Measurements from ENCODE around the gene MARVELD2. TPM values are rescaled to one million over a fixed set of nuclear protein-coding genes. Genes with fewer than 3 reads are reported as not detected.
A peak's percentile ranks its signal among the peaks of the same experiment; 100 is the strongest.

Gene MARVELD2
- total and polyA plus RNA-seq, 2 of the 13 experiments (the other 11 are each of a cell fraction or from before 2014, with no cell fraction given) = 11.1 to 15.4 TPM

DNA sequence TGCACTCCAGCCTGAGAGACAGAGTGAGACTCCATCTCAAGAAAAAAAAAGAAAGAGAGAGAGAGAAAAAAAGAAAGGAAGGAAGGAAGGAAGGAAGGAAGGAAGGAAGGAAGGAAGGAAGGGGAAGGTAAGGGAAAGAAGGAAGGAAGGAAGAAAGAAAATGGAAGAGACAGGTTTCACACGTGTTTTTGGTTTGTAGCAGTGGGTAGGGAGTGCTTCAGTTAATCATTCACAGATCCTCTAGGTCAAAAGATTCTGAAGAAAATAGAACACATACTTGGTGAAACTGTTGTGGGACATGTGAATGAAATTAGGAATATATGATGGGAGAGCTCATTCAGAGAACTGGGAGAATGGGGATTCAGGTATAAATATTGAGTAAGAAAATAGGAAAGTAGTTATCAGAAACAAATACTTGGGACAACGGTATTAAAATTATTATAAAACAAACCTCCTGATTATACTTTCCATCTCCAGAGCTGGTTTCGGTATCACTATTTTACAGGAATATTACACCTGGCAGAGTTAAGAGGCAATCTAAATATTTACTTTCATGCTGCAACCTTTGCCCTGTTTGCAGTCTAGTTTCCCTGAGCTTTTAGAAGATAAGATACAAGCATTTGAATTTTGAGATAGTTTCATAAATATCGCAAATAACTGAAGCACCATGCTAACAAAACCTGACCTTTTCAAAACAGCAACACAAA, 37.2 kb downstream of the MARVELD2 start (continued):
- TF ChIP-seq, protein P1, sequence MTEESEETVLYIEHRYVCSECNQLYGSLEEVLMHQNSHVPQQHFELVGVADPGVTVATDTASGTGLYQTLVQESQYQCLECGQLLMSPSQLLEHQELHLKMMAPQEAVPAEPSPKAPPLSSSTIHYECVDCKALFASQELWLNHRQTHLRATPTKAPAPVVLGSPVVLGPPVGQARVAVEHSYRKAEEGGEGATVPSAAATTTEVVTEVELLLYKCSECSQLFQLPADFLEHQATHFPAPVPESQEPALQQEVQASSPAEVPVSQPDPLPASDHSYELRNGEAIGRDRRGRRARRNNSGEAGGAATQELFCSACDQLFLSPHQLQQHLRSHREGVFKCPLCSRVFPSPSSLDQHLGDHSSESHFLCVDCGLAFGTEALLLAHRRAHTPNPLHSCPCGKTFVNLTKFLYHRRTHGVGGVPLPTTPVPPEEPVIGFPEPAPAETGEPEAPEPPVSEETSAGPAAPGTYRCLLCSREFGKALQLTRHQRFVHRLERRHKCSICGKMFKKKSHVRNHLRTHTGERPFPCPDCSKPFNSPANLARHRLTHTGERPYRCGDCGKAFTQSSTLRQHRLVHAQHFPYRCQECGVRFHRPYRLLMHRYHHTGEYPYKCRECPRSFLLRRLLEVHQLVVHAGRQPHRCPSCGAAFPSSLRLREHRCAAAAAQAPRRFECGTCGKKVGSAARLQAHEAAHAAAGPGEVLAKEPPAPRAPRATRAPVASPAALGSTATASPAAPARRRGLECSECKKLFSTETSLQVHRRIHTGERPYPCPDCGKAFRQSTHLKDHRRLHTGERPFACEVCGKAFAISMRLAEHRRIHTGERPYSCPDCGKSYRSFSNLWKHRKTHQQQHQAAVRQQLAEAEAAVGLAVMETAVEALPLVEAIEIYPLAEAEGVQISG (CRISPR knock-in tag; IDR thresholded peaks at IDR 0.05) = no peak
- TF ChIP-seq, protein P2, sequence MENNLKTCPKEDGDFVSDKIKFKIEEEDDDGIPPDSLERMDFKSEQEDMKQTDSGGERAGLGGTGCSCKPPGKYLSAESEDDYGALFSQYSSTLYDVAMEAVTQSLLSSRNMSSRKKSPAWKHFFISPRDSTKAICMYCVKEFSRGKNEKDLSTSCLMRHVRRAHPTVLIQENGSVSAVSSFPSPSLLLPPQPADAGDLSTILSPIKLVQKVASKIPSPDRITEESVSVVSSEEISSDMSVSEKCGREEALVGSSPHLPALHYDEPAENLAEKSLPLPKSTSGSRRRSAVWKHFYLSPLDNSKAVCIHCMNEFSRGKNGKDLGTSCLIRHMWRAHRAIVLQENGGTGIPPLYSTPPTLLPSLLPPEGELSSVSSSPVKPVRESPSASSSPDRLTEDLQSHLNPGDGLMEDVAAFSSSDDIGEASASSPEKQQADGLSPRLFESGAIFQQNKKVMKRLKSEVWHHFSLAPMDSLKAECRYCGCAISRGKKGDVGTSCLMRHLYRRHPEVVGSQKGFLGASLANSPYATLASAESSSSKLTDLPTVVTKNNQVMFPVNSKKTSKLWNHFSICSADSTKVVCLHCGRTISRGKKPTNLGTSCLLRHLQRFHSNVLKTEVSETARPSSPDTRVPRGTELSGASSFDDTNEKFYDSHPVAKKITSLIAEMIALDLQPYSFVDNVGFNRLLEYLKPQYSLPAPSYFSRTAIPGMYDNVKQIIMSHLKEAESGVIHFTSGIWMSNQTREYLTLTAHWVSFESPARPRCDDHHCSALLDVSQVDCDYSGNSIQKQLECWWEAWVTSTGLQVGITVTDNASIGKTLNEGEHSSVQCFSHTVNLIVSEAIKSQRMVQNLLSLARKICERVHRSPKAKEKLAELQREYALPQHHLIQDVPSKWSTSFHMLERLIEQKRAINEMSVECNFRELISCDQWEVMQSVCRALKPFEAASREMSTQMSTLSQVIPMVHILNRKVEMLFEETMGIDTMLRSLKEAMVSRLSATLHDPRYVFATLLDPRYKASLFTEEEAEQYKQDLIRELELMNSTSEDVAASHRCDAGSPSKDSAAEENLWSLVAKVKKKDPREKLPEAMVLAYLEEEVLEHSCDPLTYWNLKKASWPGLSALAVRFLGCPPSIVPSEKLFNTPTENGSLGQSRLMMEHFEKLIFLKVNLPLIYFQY (CRISPR knock-in tag; IDR thresholded peaks at IDR 0.05; ENCODE audit: borderline replicate concordance) = no peak
- TF ChIP-seq SOX5 (CRISPR knock-in tag; IDR thresholded peaks at IDR 0.05; ENCODE audit: borderline replicate concordance) (peak; percentile 57; the same call in 1 of the 2 replicates), POLR2AphosphoS5 (IDR thresholded peaks at IDR 0.05; ENCODE audit: low read depth, low read length) (no peak), PHB2 (IDR thresholded peaks at IDR 0.05; ENCODE audit: partially characterized antibody) (no peak), ZNF468 (CRISPR knock-in tag; IDR thresholded peaks at IDR 0.05) (no peak), ZNF33B (CRISPR knock-in tag; IDR thresholded peaks at IDR 0.05) (no peak), SUZ12 (IDR thresholded peaks at IDR 0.05; ENCODE audit: low read depth, low read length) (no peak), ZFP36L2 (CRISPR knock-in tag; IDR thresholded peaks at IDR 0.05) (no peak), ZNF776 (CRISPR knock-in tag; IDR thresholded peaks at IDR 0.05) (no peak), ZFP37 (CRISPR knock-in tag; IDR thresholded peaks at IDR 0.05; ENCODE audit: borderline replicate concordance) (no peak)
- TF ChIP-seq, protein P3, sequence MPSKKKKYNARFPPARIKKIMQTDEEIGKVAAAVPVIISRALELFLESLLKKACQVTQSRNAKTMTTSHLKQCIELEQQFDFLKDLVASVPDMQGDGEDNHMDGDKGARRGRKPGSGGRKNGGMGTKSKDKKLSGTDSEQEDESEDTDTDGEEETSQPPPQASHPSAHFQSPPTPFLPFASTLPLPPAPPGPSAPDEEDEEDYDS (CRISPR knock-in tag; IDR thresholded peaks at IDR 0.05) = no peak
- TF ChIP-seq, protein P4, sequence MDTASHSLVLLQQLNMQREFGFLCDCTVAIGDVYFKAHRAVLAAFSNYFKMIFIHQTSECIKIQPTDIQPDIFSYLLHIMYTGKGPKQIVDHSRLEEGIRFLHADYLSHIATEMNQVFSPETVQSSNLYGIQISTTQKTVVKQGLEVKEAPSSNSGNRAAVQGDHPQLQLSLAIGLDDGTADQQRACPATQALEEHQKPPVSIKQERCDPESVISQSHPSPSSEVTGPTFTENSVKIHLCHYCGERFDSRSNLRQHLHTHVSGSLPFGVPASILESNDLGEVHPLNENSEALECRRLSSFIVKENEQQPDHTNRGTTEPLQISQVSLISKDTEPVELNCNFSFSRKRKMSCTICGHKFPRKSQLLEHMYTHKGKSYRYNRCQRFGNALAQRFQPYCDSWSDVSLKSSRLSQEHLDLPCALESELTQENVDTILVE (CRISPR knock-in tag; IDR thresholded peaks at IDR 0.05) = 0 out of 2 replicates have a peak, but pooled peaks have one; percentile 40
- TF ChIP-seq, protein P5, sequence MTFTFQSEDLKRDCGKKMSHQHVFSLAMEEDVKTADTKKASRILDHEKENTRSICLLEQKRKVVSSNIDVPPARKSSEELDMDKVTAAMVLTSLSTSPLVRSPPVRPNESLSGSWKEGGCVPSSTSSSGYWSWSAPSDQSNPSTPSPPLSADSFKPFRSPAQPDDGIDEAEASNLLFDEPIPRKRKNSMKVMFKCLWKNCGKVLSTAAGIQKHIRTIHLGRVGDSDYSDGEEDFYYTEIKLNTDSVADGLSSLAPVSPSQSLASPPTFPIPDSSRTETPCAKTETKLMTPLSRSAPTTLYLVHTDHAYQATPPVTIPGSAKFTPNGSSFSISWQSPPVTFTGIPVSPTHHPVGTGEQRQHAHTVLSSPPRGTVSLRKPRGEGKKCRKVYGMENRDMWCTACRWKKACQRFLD (CRISPR knock-in tag; IDR thresholded peaks at IDR 0.05; ENCODE audit: borderline replicate concordance) = no peak
- TF ChIP-seq, protein P6, sequence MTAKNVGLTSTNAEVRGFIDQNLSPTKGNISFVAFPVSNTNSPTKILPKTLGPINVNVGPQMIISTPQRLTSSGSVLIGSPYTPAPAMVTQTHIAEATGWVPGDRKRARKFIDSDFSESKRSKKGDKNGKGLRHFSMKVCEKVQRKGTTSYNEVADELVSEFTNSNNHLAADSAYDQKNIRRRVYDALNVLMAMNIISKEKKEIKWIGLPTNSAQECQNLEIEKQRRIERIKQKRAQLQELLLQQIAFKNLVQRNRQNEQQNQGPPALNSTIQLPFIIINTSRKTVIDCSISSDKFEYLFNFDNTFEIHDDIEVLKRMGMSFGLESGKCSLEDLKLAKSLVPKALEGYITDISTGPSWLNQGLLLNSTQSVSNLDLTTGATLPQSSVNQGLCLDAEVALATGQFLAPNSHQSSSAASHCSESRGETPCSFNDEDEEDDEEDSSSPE (CRISPR knock-in tag; IDR thresholded peaks at IDR 0.05) = no peak

Data from HepG2 (cell line).